Articular chondrocyte of knee joint (primary cell): ENCODE measurements around the gene METTL13. TPM values are rescaled to one million over a fixed set of nuclear protein-coding genes. Genes with fewer than 3 reads are reported as not detected.

Source experiments
- small RNA-seq: library from RNA; depleted of rRNA; stranded (forward); fragments of <200 nt; gene quantifications from one replicate; pipeline ENCODE3, GENCODE V24; 2012
- total RNA-seq: library from RNA; depleted of rRNA; stranded (reverse); fragments of >200 nt; gene quantifications from 2 replicates; pipeline ENCODE4 v1.2.3, GENCODE V29; 2012

The METTL13 gene, protein sequence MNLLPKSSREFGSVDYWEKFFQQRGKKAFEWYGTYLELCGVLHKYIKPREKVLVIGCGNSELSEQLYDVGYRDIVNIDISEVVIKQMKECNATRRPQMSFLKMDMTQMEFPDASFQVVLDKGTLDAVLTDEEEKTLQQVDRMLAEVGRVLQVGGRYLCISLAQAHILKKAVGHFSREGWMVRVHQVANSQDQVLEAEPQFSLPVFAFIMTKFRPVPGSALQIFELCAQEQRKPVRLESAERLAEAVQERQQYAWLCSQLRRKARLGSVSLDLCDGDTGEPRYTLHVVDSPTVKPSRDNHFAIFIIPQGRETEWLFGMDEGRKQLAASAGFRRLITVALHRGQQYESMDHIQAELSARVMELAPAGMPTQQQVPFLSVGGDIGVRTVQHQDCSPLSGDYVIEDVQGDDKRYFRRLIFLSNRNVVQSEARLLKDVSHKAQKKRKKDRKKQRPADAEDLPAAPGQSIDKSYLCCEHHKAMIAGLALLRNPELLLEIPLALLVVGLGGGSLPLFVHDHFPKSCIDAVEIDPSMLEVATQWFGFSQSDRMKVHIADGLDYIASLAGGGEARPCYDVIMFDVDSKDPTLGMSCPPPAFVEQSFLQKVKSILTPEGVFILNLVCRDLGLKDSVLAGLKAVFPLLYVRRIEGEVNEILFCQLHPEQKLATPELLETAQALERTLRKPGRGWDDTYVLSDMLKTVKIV
- total RNA-seq, result 16.2 and 18.5 TPM in 2 replicates

DNA sequence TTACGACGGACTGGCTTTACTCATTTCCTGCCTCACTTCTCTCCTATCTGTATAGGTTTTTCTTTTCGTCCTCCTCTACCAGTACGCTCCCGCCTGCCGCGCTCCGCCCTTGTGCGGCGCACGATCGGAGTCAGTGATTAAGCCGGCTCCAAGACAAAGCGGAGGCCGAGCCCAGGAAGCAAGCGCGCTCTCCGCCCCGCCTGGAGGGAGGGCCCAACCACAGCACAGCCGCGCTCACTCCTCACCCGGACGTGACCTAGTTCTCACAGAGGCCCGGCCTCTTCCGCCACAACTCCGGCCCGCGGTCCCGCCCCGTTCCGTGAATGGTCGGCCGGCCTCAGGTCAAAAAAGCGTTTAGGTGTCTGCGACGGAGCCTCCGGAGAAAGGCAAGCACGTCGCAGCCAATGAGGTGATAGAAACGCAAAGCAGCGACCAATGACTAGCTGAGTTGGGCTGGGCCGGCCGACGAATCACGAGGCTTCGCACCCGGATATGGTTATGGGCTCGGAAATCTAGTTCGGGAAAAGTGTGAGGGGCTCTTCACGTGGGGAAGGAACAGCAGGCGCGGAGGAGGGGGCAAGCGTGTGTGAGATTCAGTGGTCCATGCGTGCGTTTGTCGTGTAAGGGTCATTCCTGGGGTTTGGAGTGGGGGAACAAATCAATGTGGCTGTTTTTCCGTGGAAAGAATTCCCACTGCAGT is at the start of gene METTL13:
Gene METTL13 (plus strand): TSS at position 485 of the 700 bp plus-strand sequence. CDS start 308 bp downstream, outside the sequence.

GRCh38 chr1:171741872-171742576 is 39.4 kb upstream of the METTL13 start, which contains the start of gene VAMP4:
Gene VAMP4 (minus strand): TSS chr1:171742065. CDS start chr1:171738414, 3,651 bp downstream.

GRCh38 chr1:171841050-171841910 is 59.8 kb downstream of the METTL13 start, which contains the start of gene DNM3:
Gene DNM3 (plus strand): TSS chr1:171841498. CDS start chr1:171841657, 159 bp downstream.

Small RNAs within 50 kb of the gene (small RNA-seq; reads per million reads assigned to genes)
- not detected for gene RF00601

Other genes with a start within 250 kb of the METTL13 start
- 0.13 TPM in 1 of 2 replicates, not detected in the other for gene MYOCOS, start 159.4 kb upstream of the METTL13 start, total RNA-seq
- 2.8 and 4.7 TPM in 2 replicates for gene MYOC, start 129.0 kb upstream of the METTL13 start, total RNA-seq
- gene VAMP4, start 39.6 kb upstream of the METTL13 start, total RNA-seq, result 16.6 and 16.9 TPM in 2 replicates
- 2.4 and 3.8 TPM in 2 replicates for gene DNM3, start 59.8 kb downstream of the METTL13 start, total RNA-seq